Fibroblast of skin of scalp (primary cell): ENCODE measurements around the gene ANKRD33.

Experiments used
- DNase-seq: peaks from one replicate; pipeline ENCODE4 v3.0.0-alpha.2; 2013

The ANKRD33 gene

DNA sequence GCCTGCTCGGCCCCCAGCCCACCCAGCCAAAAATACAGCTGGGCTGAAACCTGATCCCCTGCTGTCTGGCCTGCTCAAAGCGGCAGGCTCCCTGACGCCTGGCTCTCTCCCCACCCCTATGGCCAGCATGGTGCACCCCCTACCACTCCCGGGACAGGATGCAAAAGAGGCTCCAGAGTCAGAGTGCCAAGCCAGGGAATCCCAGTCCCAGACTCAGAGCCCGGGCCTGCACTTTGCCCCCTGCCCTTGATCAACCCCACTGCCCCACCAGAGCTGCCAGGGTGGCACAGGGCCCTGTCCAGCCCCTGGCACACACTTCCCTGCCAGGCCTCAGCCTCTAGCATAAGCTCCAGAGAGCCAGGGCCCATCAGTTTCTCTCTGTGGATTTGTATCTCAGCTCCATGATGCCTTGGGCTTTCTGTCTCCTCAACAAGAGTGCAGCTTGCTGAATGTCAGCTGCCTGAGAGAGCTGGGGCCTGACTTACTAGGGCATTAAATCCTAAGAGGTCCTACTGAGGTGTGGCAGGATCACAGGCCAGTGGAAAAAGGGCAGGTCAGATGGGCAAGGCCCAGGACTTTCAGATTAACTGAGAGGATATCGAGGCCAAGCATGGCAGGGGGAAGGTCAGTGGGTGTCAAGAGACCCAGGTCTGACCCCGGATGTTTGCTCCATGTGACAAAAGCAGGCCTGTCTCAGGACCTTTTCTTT is 33.3 kb downstream of the ANKRD33 start:
- no peak for DNase-seq

DNA sequence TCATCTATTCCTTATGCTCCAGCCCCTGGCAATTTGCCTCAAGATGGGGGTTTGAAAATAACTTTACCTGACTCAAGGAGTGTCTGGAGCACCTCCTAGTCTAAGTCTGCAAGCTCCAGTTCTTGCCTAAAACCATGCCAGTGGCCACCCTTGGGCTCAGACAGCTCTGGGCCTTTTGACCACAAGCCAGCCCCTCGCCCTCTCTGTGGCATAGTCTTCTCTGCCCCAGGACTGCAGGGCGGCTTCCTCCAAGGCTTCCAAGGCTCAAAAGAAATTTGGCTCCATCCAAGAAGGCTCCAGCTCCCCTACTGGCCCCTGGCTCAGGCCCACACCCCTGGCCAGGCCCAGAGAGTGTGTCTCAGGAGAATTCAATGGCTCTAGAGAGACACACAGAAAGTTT is 34.2 kb downstream of the ANKRD33 start:
- DNase-seq = no peak

DNA sequence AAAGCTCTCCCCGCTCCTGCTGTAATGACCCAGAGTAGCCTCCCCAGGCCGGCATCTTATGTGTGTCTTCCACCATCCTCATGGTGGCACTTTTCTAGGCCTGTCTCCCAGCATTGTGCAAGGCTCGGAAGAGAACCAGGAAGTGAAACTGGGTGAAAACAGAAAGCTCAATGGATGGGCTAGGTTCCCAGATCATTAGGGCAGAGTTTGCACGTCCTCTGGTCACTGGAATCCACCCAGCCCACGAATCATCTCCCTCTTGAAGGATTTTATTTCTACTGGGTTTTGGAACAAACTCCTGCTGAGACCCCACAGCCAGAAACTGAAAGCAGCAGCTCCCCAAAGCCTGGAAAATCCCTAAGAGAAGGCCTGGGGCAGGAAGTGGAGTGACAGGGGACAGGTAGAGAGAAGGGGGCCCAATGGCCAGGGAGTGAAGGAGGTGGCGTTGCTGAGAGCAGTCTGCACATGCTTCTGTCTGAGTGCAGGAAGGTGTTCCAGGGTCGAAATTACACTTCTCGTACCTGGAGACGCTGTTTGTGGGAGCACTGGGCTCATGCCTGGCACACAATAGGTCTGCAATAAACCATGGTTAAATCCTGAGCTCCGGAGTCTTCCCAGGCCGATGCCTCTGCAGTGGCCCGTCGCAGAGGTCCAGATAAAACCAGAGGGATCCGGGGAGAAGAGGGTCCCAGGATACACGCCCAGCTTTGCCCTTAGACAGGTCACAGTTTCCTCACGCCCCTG is 35.0 kb downstream of the ANKRD33 start:
- peak; percentile 83 for DNase-seq

DNA sequence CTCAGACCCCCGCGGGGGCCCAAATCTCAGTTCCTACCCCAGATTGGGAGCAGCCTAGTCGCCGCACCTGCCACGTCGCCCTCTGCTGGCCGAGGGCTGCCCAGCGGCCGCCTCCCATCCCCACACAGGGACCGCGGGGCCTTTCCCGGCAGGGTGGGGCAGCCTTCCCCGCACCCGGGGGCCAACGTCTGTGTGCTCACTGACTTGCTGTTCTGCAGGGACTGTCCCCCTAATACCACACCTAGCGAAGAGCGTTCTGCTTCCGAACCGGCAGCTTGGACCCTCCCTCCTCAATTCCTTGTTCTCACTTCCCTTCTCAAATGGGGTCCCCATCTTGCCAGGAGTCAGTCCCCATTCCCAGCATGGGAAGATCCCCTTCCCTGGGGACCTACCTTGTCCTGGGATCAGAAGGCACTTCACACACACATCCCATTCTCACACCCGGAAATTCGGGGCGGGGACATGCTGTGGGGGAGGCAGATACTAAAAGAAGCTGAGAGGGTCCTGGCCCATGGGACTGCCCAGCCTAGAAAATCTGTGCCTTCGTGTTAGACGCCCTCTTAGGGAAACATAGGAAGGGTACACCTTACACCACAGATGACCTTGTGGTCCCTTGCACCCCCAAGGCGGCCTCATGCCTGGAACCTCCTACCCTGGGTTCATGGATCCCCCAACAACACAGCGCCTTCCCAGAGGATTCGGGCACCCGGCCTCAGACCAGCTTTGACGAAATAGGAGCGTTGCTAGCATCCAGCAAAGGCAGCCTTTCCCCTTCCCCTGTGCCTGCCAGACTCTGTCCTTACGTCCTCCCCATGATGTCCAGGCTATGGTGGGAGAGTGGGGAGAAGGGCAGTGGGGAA is 35.8 kb downstream of the ANKRD33 start:
- peak; percentile 28 for DNase-seq

DNA sequence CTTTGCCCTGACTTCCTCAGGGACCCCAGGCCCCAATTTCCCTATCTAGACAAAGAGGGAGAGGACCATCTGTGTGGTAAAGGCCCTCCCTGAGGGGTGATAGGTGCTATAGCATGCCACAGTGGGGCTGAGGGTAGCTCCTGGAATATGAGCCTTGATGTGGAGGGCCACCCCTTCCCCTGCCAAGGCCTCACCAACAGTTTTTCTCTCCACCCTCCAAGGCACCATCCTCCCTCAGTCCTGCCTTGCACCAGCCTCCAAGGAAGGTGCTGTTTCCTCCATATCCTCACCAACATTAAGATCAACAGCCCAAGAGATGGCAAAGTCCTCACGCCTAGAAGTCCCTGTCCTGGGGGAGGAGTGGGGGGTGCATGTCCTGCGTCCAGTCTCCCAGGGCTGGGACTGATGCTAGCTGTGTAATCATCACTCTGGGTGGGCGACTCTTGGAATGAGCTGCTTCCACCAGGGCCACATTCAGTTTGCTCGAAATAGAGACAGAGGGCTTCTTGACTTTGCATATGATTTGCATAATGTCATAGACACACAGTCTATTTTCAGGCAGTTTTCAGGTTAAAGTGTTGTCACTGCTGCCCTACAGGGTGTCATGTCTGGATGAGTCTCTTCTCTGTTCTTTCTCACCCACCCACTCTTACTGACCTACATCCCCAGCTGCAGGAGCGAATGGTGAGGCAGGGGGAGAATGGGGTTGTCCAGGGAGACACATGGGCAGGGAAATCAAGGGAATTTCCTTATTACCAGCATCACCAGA is 36.8 kb downstream of the ANKRD33 start:
- DNase-seq = no peak

DNA sequence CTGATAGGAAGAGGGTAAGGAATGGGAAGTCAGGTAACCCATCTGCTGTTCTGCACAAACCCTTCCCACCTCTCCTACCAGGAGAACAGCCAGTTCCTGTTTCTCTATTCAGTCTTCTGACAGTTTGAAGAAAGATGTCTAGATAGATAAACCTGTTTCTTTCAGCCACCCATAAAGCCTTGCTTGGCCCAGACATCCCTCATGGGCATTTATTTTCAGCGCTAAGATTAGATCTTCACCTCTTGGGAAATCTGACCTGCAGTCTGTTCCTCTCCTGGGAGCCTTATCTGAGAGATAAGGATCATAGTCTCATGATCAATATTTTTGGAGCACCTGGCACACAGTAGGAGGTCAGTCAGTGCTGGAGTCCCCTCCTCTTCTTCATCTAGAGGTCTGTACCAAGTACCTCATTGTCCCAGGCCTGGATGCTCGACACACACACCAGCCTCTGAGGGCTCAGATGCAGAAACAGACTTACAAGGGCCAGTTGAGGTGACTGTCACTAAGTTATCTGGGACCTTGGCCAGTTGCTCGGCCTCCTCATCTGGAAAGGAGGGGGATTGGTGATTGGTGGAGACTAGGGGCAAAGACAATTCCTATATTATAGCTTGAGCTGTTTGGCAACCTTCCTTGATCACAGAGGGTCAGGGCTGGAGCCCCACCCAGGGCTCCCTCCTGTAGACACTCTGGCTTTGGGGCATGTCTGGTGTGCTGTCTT is 37.6 kb downstream of the ANKRD33 start:
- no peak for DNase-seq

DNA sequence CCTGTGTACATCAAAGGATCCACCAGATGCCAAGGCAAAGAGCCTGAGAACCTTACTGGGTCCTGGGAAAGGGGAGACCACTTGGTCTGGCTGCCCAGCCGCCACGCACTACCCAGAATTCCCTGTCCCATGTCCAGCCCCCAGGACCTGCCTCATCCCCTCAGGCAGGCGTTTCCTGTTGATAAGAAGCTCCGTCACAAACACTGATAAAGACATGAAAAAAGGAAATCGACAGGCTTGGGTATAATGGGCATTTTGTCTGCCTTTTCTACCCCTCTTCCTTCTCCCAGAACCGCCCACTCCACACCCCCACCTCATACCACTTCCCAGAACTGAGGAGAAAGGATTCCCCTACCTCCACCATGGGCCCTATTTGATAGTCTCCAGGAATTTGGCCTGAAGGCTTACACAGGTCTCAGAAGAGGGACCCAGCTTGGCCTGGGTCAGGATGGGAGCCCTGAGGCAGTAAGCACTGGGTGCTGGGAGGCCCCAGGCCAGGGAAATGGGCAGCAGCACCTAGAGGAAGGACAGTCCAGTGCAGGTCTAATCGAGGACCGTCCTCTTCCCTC is 38.2 kb downstream of the ANKRD33 start:
- no peak for DNase-seq

DNA sequence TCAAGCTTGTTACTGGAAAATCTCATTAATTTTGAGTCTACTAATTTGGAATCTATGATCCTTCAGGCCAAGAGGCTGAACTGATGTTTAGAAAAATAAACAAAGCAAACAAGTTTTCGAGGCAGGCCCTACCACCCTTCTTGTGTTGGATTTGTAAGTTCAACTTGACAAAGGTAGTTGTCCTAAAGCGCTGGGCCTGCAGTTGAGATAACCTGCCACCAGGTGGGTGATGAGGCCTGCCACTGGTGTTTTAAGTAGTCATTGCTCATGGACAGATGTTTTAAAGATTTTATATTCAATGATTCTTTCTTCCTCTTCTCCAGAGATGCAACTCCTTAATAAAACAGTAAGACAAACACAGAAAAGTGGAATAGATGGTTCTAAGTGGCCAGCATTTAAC is 38.8 kb downstream of the ANKRD33 start:
- DNase-seq = no peak

DNA sequence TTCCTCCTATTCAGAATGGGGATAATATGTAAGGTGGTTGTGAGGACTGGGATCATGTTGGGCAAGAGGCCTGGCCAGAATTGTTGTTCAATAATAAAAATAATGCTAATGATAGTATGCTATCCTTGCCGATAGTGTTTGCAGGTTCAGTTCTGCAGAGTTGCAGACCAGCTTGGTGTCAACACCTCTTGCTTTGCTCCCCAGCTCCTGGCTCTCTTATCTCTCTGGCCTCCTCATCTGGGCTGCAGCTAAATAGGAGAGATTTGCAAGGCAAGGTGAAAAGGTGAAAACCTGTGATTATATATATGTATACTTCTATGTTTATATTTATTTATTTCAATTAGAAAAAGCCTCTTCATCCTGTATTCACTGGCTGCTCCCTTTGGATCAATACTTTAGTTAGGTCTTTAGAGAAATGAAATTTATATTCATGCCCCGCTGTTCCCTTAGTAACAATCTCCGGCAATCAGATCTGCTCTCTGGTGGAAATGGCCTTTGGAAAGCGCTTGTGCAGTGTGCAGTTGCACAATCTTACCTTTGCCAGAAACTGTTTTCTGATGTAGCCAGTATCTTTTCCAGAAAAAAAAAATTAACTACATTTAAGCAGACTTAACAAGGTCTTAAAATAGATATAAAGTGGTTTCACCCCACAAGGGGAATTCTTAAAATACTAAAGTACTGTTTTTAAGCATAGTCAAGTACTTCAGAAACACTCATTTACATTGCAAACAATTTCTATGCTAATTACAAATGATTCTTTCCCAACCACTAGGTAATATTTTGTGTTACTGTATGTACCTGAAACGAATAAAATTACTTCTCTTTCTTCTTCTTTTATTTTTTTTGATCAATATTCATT is 44.5 kb downstream of the ANKRD33 start:
- no peak for DNase-seq

DNA sequence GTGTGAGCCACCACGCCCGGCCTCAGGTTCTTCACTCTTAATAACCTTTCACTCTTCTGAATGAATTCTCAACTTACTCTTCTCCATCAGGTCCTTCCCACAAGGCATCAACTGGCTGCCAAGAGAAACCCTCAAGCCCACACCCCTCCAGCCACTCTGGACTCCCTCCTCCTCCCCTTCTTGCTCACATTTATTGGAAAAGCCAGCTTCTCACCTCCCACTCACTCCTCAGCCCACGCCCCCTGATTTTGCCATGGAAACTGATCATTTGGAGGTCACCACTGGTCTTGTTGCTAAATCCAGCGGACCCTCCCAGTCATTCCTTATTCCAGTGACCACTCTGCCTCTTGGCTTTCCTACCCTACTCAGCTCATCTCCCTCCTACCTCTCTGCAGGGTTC is 46.2 kb downstream of the ANKRD33 start:
- DNase-seq = no peak

DNA sequence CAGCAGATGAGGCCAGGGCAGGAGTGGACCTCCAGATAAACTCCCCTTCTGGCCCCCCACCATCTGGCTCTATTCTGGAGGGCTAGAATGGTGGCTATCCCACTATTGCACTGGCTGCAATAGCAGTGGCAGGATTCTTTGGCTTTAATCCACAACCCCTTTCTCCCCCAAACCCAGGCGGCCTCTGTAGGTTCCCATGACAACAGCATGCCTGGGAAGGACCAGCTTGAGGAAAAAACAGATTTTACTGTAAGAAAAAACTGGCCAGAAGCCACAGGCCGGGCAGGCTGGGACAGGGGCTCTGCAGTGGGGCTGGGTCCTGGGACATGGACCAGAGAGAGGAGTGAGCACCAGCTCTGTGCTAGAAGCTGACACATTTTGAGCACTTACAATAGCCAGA is 50.0 kb downstream of the ANKRD33 start:
- peak; percentile 9 for DNase-seq

DNA sequence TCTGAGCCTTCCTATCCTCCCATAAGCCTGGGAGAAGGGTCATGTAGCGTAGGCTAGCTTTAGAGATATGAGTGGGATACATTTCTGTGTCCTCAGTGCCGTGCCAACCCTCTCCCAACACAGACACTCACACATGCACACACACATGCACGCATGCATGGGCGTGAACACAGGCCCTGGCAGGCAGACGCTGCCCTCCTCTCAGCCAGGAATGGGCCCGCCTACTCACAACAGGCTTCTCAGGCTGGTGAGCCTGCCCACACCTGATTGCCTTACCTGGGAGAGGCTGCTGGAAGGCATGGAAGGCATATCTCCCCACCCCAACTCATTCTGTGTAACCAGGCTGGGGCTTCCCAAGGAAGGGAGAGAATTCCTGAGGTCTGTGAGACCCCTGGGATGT is 50.8 kb downstream of the ANKRD33 start:
- DNase-seq = no peak

DNA sequence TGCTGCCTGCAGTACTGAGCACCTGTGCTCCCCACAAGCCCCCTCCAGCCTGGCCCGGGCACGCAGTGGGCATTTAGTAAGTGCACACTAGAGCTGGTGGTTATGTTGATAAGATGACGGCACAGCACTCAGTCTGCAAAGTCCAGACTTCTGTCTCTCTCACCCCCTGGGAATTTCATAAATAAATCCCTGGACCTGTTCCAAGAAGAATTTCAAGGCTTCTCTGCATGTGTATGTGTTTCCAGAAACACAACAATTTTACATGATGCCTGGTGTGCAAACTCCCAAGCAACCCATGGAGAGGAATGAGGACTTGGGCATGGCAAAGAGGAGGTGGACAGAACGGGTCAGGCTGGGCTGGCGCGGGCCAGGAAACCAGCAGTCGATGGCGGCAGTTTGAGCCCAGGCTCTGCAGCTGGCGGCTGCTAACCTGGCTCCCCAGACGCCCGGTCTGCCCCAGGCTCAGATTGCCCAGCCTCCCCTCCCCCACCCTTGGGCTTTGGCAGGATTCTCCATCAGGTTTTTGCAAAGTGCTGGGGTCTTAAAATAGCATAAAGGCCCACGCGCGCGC is 53.2 kb downstream of the ANKRD33 start:
- DNase-seq = peak; percentile 62
